ENCODE measurements around the gene LRRC37A3. TPM values are rescaled to one million over a fixed set of nuclear protein-coding genes. Genes with fewer than 3 reads are reported as not detected.
A peak's percentile ranks its signal among the peaks of the same experiment; 100 is the strongest.
"Not testable (repeated sequence)": the region's sequence is repeated elsewhere in the genome, so short reads cannot be mapped to it uniquely, and the experiment has no call there.

The LRRC37A3 gene
- total RNA-seq, 1 donor from 2014 or later, result 38.5 TPM

DNA sequence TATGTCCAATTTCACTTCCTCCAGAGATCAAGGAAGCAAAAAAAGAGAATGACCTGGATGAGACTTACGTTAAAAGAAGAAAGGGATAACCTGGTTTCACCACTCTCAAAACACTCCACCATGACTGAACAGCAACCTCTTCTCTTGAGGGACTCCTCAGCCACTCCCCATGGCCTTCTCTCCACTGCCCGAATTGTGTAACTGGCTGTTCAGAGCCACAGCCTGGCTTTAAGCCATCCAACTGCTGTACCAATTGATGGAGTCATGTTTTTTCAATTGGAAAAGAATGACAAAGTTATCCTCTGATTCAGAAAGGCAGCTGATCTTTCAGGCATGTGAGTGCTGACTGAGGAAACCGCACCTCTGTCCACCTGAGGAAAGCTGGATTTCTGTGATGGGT lies 85.2 kb downstream of the LRRC37A3 start:
- not testable (repeated sequence) for DNase-seq (ENCODE audit: low spot score)

DNA sequence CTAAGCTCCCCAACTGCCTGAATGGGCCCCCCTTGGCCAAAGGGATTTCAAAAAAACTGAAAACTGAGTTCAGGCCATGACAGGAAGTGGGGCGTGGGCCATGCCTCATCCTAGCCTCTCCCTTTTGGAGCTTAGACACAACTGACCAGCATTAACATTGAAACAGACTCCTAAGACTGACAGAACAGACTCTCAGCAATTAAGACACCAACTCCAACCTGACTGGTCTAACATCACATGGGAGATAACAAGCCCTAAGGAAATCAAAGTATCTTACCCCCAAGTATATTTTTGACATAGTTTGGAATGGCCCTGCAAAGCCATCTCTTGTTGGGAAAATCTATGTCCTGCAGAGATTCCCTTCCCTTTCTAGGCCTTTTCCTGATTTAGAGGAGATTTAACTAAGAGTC lies 88.6 kb downstream of the LRRC37A3 start:
- not testable (repeated sequence) for DNase-seq (ENCODE audit: low spot score)

DNA sequence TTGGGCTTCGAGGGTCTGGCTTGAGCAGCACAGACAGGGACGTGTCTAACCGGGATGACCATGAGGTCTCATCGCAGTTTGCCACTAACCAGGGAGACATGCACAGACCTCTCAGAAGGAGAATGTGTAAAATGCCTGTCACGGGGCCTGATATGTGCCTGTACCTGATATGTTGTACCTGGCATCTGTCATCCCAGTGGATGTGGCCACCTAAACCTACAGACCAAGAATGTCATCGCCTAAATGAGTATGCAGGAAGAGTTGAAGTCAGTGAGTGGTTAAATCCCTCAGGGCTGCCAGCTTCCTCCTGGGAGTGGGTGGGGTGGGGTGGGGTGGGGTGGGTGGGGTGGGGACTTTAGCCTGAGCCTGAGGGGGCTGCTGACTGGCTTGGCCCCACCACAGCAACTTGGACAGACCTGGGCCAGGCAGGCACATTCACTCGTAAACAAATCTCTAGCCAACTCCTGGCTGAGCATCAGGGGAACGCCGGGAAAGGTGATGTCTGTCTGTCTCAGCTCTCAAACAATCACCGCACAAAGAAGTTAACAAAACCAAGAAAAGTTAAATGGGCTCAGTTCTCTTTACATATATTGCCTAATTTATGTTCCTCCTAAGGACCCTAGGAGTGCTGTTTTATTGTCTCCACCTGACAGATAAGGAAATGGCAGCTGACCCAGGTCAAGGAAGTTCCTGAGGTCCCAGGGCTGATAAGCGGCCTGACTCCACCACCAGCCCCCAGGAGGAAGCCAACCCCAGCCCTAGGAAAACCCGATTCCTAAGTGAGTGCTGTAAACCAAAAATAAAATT lies 89.3 kb downstream of the LRRC37A3 start:
- not testable (repeated sequence) for DNase-seq (ENCODE audit: low spot score)

DNA sequence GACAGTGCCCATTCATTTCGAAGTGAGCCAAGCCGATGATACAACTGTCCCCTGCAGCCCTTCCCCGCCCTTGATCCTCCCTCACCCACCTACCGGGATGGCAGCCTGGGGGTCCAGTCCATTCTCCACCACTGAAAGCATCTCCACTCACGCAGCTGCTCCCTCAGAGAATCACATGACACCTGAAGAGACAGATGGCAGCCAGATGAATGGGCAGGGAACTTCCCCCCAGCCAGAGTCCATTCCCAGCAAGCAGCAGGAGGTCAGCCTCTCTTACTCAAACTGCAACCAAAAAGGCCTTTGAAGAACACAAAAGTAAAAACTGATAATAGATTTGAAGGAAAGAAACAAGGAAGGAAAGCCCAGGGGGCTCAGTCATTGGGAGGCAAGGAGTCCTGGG lies 90.2 kb downstream of the LRRC37A3 start:
- not testable (repeated sequence) for DNase-seq (ENCODE audit: low spot score)

DNA sequence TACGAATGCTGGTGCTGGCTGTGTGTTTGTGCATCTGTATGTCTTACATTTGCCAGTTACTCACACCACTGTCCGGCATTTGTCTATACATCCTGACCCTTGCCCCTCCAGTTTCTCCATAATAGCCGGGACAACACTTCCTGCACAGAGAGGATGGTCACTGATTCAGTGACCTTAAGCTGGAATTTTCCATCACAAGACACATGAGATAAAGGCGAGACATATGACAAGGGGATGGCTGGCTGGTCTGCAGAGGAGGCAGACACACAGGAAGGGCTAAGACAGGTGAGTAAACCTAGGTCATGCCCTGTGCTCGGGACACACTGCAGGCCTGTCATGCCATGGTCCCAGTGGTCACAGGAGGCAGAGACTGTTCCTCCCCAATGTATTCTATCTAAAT lies 100.4 kb downstream of the LRRC37A3 start:
- DNase-seq (ENCODE audit: low spot score), result not testable (repeated sequence)

DNA sequence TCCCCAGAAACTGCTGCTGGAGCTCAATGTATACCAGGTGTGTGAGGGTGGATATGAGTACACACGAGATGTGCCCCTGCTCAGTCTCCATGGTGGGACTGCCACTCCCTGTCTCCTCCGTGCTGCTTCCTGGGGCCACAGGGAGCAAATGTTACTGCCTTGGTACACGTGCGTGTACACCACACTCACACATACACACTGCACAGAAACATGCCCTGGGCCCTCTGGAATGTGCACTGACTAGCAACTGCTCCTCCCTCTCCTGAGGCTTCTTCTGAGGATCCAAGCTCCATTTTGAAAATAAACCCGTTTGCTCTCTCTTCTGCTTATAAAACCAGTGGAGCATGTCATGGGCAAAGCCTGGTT lies 103.5 kb downstream of the LRRC37A3 start:
- not testable (repeated sequence) for DNase-seq (ENCODE audit: low spot score)

DNA sequence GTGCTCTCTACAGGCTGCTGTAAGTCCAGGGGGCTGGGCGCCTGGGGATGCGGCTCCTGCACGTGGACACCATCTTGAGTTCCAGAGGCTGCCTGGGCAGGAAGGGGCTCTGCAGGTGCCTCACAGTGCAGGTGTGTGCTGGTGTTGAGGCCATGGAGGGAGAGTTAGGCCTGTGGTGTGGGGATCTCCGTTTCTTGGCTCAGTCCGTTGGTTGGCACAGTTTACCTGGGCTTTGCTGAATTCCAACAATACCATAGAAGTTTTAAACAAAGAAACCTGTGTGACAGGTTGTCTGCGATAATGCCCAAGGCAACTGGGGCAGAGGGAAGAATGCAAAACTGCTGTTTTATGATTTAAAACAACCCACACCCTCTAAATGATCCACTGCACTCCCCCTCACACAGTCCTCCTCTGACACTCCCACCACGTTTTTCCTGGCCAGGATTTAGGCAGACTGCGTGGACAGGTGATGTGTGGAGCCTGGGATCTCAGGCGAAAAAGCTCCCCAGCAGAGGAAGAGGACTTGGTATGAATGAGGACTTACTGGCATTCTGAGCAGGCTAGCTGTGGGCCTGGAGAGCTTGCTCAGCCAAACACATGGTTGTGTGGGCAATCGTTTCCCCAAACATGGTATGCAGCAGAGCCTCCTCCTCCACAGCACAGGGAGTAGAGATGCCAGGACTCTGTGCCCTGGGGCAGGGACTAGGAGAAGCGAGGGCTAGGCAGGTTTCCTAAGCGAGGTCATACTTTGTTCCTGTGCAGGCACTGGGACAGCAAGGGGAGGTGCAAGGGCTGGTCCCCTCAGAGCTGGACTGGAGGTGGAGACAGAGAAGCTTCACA lies 104.1 kb downstream of the LRRC37A3 start:
- not testable (repeated sequence) for DNase-seq (ENCODE audit: low spot score)

DNA sequence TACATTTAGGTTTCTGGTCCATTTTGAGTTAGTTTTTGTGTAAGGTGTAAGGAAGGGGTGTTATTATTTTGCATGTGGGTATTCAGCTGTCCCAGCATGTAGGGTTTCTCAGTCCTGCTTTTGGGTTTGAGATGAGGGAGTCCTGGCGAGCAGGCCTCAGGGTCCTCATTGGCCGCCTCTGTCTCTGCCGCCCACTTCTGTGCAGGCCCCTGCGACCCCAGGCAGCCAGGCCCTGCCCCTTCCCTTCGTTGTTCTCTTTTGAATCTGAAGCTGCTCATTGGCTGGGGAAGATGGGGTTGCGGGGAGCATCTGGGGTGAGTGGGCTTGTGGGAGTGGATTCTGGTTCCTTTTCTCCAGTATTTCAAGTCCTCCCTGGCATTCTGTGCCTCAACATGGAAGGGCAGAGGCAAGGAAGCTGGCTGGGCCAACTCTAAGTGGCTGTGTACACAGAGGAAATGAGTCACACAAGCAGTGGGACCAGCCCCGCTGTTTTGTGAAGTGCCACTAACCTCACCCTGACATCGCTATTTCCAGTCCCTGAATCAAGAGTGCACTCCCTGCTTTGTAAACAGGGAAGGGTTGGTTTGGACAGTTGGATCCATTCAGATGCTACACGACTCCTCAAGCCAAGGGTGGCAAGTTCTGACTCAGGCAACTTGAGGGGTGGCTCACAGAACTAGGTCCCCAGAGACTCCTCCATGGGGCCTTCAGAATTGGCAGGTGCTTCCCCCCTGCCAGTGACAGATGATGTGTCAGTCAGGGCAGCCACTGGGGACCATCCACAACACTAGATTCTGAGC lies 110.9 kb downstream of the LRRC37A3 start:
- peak; percentile 24 for DNase-seq (ENCODE audit: low spot score)

Other genes starting within 250 kb of the LRRC37A3 start
- gene GNA13, start 137.3 kb upstream of the LRRC37A3 start, total RNA-seq (ENCODE audit: insufficient read depth, low replicate concordance), result 80.9 TPM
- 20.0 TPM for gene RGS9, start 217.9 kb upstream of the LRRC37A3 start, total RNA-seq (ENCODE audit: insufficient read depth, low replicate concordance)

Data from umbilical cord (tissue), 2 donors.